ENCODE measurements around the gene INO80E. TPM values are rescaled to one million over a fixed set of nuclear protein-coding genes. Genes with fewer than 3 reads are reported as not detected.

The INO80E gene
- total RNA-seq, 1 experiment from 2014 or later = 94.1 TPM

DNA sequence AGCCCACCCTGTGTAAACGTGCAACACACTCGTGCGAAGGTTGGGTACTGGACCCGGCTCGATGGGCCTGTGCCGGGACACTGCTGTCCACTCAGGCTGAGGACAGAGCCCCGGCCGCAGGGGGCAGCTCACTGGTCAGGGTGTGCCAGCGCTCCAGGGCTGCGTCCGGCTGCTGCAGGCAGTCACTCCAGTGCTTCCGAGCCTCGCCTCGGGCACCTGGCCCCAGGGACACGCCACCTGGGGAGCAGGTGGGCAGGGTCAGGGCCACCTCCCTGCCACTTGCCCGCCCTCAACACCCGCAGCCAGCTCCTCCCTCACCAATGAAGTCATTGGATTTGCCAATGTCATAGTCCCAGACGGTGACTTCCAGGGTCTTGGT lies 10.0 kb downstream of the INO80E start:
- Histone ChIP-seq H4K20me1 (ENCODE audit: control insufficient read depth, insufficient read depth, insufficient read length) (no peaks in the 10 kb centered on the region), H4K8ac (replicated peaks; ENCODE audit: insufficient read length, low read depth, low read length) (no peak overlapping the region), H3K27ac (ENCODE audit: insufficient read length, low read depth, low read length) (no peak overlapping the region), H3K14ac (ENCODE audit: insufficient read depth, low read length) (no peak overlapping the region), H2AFZ (ENCODE audit: low read length) (no peak overlapping the region), H3K27me3 (ENCODE audit: insufficient read depth, low read length) (no peaks in the 10 kb centered on the region), H2BK5ac (ENCODE audit: insufficient read length, low read length) (no peak overlapping the region), H3K56ac (ENCODE audit: insufficient read length, low read depth, low read length) (no peak overlapping the region), H2BK12ac (ENCODE audit: insufficient read length, low read depth, low read length) (no peak overlapping the region), H3K4ac (ENCODE audit: low read depth, low read length) (no peak overlapping the region), H2AK5ac (ENCODE audit: insufficient read length, low read length) (no peak overlapping the region), H2BK120ac (ENCODE audit: low read depth, low read length, poor library complexity, severe bottlenecking) (no peak overlapping the region), H3K9ac (ENCODE audit: extremely low read depth, insufficient read length, low read length) (no peak overlapping the region), H3K23ac (ENCODE audit: insufficient read length, low read depth, low read length) (no peak overlapping the region), H3K9me3 (ENCODE audit: control insufficient read depth, low read depth, low read length) (no peaks in the 10 kb centered on the region), H4K91ac (ENCODE audit: insufficient read length, low read depth, low read length) (no peak overlapping the region), H3T11ph (ENCODE audit: low read length) (no peak overlapping the region), H3K79me1 (ENCODE audit: insufficient read depth, low read depth, low read length, poor library complexity, severe bottlenecking) (no peaks in the 10 kb centered on the region), H2BK15ac (ENCODE audit: low read depth, low read length) (no peak overlapping the region), H2BK20ac (ENCODE audit: low read depth, low read length, poor library complexity, severe bottlenecking) (no peak overlapping the region), H3K4me2 (ENCODE audit: insufficient read depth, insufficient read length, low read length) (no peak overlapping the region), H3K18ac (ENCODE audit: insufficient read length, low read depth, low read length) (no peak overlapping the region), H3K4me1 (ENCODE audit: insufficient read depth, low read length) (no peaks in the 10 kb centered on the region; the same call in 1 of the 2 replicates), H3K23me2 (ENCODE audit: insufficient read length, low read depth, low read length, poor library complexity, severe bottlenecking) (peaks cover 7% of the 10 kb centered on the region), H4K5ac (ENCODE audit: insufficient read length, low read depth, low read length) (no peak overlapping the region), H3K79me2 (ENCODE audit: insufficient read depth, low read length) (no peaks in the 10 kb centered on the region)
- no CpG with 5 or more reads among the region's 18 CpGs for WGBS (ENCODE audit: extremely low coverage, insufficient read length, low lambda C conversion rate)
- Mint-ChIP-seq H3K36me3 (ENCODE audit: insufficient read depth in 1 of 3, low read depth in 3 of 3) (peaks cover 16 to 32% (median 24%) of the 10 kb centered on the region in 3 experiments), H3K9me3 (no peaks in the 10 kb centered on the region), H3K4me3 (no peak overlapping the region), H3K27me3 (ENCODE audit: low read depth) (peaks cover 23% of the 10 kb centered on the region), H3K27ac (no peak overlapping the region), H3K4me1 (peaks cover 3 to 22% of the 10 kb centered on the region in 2 experiments; a peak in 3 of 4 replicates)
- DNase-seq = no peak
- TF ChIP-seq, protein P1, sequence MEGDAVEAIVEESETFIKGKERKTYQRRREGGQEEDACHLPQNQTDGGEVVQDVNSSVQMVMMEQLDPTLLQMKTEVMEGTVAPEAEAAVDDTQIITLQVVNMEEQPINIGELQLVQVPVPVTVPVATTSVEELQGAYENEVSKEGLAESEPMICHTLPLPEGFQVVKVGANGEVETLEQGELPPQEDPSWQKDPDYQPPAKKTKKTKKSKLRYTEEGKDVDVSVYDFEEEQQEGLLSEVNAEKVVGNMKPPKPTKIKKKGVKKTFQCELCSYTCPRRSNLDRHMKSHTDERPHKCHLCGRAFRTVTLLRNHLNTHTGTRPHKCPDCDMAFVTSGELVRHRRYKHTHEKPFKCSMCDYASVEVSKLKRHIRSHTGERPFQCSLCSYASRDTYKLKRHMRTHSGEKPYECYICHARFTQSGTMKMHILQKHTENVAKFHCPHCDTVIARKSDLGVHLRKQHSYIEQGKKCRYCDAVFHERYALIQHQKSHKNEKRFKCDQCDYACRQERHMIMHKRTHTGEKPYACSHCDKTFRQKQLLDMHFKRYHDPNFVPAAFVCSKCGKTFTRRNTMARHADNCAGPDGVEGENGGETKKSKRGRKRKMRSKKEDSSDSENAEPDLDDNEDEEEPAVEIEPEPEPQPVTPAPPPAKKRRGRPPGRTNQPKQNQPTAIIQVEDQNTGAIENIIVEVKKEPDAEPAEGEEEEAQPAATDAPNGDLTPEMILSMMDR (conservative IDR thresholded peaks at IDR 0.05) = no peak
